ENCODE results near the gene COX4I1. TPM values are rescaled to one million over a fixed set of nuclear protein-coding genes. Genes with fewer than 3 reads are reported as not detected.

The COX4I1 gene
- total RNA-seq, 1 experiment from 2014 or later, result 429 TPM

- no peaks in the 10 kb centered on the region for H3K4me1 ChIP-seq (ENCODE audit: control insufficient read depth, insufficient read depth, low read length)
- no peak overlapping the region for H3K27ac ChIP-seq (ENCODE audit: low read length)
- ATAC-seq (no peak), DNase-seq (ENCODE audit: low read depth, low spot score) (no peak)
- H3K4me3 ChIP-seq (ENCODE audit: low read depth in 2 of 2, low read length in 2 of 2), result no peak overlapping the region
- no TSS peak for BruUV-seq (replicated peaks)
- intact Hi-C loops (cut with micrococcal nuclease; ENCODE audit: unreplicated experiment) (no loop called here), in situ Hi-C loops (cut with HindIII; ENCODE audit: low pct_unique_long_range_greater_than_20kb, low sequenced_read_pairs) (no loop called here)
- H3K27me3 ChIP-seq (ENCODE audit: control insufficient read depth, insufficient read depth, low read length), result no peaks in the 10 kb centered on the region
- no peaks in the 10 kb centered on the region for H3K9me3 ChIP-seq (ENCODE audit: control insufficient read depth, insufficient read depth, low read depth, low read length)
- peaks cover 3% of the 10 kb centered on the region; the same call in 1 of the 2 replicates for H3K36me3 ChIP-seq (ENCODE audit: control insufficient read depth, insufficient read depth, low read length)
- ChIA-PET POLR2A (interaction anchor here (0.6 kb wide), 1 partner anchor 15 kb away, joined by 8 read pairs; no protein-coding TSS in a partner anchor), CTCF (no interaction called here)
- TF ChIP-seq, protein P1, sequence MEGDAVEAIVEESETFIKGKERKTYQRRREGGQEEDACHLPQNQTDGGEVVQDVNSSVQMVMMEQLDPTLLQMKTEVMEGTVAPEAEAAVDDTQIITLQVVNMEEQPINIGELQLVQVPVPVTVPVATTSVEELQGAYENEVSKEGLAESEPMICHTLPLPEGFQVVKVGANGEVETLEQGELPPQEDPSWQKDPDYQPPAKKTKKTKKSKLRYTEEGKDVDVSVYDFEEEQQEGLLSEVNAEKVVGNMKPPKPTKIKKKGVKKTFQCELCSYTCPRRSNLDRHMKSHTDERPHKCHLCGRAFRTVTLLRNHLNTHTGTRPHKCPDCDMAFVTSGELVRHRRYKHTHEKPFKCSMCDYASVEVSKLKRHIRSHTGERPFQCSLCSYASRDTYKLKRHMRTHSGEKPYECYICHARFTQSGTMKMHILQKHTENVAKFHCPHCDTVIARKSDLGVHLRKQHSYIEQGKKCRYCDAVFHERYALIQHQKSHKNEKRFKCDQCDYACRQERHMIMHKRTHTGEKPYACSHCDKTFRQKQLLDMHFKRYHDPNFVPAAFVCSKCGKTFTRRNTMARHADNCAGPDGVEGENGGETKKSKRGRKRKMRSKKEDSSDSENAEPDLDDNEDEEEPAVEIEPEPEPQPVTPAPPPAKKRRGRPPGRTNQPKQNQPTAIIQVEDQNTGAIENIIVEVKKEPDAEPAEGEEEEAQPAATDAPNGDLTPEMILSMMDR (IDR thresholded peaks at IDR 0.05), result no peak
- TF ChIP-seq POLR2AphosphoS5 (IDR thresholded peaks at IDR 0.05; ENCODE audit: low read depth, low read length), result no peak
Measured at GRCh38 chr16:85774811-85775210, 24.7 kb upstream of the COX4I1 start.

DNA sequence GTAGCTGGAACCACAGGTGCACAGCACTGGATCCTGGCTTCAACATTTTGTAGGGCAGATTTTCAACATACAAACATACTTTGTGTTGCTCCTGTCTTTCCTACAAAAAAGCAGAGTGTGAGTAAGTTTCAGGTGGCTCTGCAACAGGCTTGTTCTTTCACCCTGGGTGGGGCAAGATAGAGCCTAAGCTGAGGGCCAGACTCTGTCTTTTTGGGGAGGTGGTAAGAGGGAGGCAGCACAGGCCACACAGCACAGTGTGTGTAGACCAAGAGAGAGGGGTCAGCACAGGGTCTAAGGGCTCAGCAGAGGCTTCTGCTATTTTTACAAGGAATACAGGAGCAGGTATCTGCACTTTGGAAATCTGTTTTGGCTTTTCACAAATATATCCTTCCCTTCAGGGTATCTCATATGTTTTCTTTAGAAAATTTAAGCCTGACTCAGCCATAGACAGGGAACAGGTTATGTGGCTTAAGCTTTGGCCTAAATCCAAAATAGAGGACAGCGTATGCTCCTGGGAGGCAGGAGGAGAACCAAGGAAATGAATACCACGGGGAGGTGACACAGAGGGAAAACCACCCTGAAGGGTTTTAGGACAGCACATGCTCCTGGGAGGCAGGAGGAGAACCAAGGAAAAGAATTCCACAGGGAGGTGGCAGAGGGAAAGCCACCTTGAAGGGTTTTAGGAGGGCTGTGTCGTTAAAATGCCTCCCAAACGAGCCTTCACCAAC, 21.7 kb upstream of the COX4I1 start:
- H3K4me3 ChIP-seq (ENCODE audit: low read depth in 2 of 2, low read length in 2 of 2), result no peak overlapping the region
- ATAC-seq (no peak), DNase-seq (ENCODE audit: low read depth, low spot score) (no peak)
- ChIA-PET CTCF (no interaction called here), POLR2A (no interaction called here)
- intact Hi-C loops (cut with micrococcal nuclease; ENCODE audit: unreplicated experiment), result no loop called here
- in situ Hi-C loops (cut with HindIII; ENCODE audit: low pct_unique_long_range_greater_than_20kb, low sequenced_read_pairs), result no loop called here
- no peaks in the 10 kb centered on the region for H3K27me3 ChIP-seq (ENCODE audit: control insufficient read depth, insufficient read depth, low read length)
- no TSS peak for BruUV-seq (replicated peaks)
- H3K4me1 ChIP-seq (ENCODE audit: control insufficient read depth, insufficient read depth, low read length), result no peaks in the 10 kb centered on the region
- TF ChIP-seq TCF7L2 (IDR thresholded peaks at IDR 0.05; ENCODE audit: low read depth, low read length), result no peak
- TF ChIP-seq POLR2AphosphoS5 (IDR thresholded peaks at IDR 0.05; ENCODE audit: low read depth, low read length), result no peak
- peaks cover 3% of the 10 kb centered on the region; the same call in 1 of the 2 replicates for H3K36me3 ChIP-seq (ENCODE audit: control insufficient read depth, insufficient read depth, low read length)
- H3K9me3 ChIP-seq (ENCODE audit: control insufficient read depth, insufficient read depth, low read depth, low read length), result no peaks in the 10 kb centered on the region
- H3K27ac ChIP-seq (ENCODE audit: low read length), result no peak overlapping the region

- TF ChIP-seq SIN3A (IDR thresholded peaks at IDR 0.05; ENCODE audit: borderline replicate concordance, insufficient read depth, low read depth, low read length) (no peak), TCF7L2 (IDR thresholded peaks at IDR 0.05; ENCODE audit: low read depth, low read length) (no peak), POLR2AphosphoS5 (IDR thresholded peaks at IDR 0.05; ENCODE audit: low read depth, low read length) (no peak)
- TF ChIP-seq, protein P1 (IDR thresholded peaks at IDR 0.05), result no peak
- TF ChIP-seq, protein P2, sequence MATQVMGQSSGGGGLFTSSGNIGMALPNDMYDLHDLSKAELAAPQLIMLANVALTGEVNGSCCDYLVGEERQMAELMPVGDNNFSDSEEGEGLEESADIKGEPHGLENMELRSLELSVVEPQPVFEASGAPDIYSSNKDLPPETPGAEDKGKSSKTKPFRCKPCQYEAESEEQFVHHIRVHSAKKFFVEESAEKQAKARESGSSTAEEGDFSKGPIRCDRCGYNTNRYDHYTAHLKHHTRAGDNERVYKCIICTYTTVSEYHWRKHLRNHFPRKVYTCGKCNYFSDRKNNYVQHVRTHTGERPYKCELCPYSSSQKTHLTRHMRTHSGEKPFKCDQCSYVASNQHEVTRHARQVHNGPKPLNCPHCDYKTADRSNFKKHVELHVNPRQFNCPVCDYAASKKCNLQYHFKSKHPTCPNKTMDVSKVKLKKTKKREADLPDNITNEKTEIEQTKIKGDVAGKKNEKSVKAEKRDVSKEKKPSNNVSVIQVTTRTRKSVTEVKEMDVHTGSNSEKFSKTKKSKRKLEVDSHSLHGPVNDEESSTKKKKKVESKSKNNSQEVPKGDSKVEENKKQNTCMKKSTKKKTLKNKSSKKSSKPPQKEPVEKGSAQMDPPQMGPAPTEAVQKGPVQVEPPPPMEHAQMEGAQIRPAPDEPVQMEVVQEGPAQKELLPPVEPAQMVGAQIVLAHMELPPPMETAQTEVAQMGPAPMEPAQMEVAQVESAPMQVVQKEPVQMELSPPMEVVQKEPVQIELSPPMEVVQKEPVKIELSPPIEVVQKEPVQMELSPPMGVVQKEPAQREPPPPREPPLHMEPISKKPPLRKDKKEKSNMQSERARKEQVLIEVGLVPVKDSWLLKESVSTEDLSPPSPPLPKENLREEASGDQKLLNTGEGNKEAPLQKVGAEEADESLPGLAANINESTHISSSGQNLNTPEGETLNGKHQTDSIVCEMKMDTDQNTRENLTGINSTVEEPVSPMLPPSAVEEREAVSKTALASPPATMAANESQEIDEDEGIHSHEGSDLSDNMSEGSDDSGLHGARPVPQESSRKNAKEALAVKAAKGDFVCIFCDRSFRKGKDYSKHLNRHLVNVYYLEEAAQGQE (IDR thresholded peaks at IDR 0.05; ENCODE audit: insufficient read depth in 1 of 2, low read depth in 2 of 2, low read length in 1 of 2), result no peak
- Histone ChIP-seq H3K36me3 (ENCODE audit: control insufficient read depth, insufficient read depth, low read length) (peaks cover 3% of the 10 kb centered on the region; the same call in 1 of the 2 replicates), H3K27me3 (ENCODE audit: control insufficient read depth, insufficient read depth, low read length) (no peaks in the 10 kb centered on the region), H3K27ac (ENCODE audit: low read length) (no peak overlapping the region), H3K4me3 (ENCODE audit: low read depth in 2 of 2, low read length in 2 of 2) (no peak overlapping the region), H3K4me1 (ENCODE audit: control insufficient read depth, insufficient read depth, low read length) (no peaks in the 10 kb centered on the region), H3K9me3 (ENCODE audit: control insufficient read depth, insufficient read depth, low read depth, low read length) (no peaks in the 10 kb centered on the region)
- intact Hi-C loops (cut with micrococcal nuclease; ENCODE audit: unreplicated experiment), result no loop called here
- in situ Hi-C loops (cut with HindIII; ENCODE audit: low pct_unique_long_range_greater_than_20kb, low sequenced_read_pairs), result no loop called here
- BruUV-seq (replicated peaks), result no TSS peak
- ChIA-PET CTCF (no interaction called here), POLR2A (no interaction called here)
- ATAC-seq (no peak), DNase-seq (ENCODE audit: low read depth, low spot score) (no peak)
Measured at GRCh38 chr16:85778873-85779272, 20.6 kb upstream of the COX4I1 start.
